Thyroid gland (tissue), 4 donors: ENCODE results near the gene GALNT1.

Source experiments
- POLR2A ChIP-seq, 2 donors: fragments of 450-650 bp; IDR thresholded peaks; one replicate each; pipeline ENCODE4 v1.6.1; 2017; ENCODE audit warnings: antibody characterized with exemption in 2 of 2, mild to moderate bottlenecking in 2 of 2, moderate library complexity in 1 of 2
- TF ChIP-seq, protein P1 (sequence below), 6 experiments: fragments of 200-600 bp in 3 of 6; fragments of 450-650 bp in 3 of 6; sonication (generic) in 3 of 6; IDR thresholded peaks; one replicate each; pipeline ENCODE4 v1.5.1; 2016 to 2019; ENCODE audit warnings: antibody characterized with exemption in 6 of 6, mild to moderate bottlenecking in 2 of 6, inconsistent platforms in 1 of 6, moderate library complexity in 1 of 6

DNA sequence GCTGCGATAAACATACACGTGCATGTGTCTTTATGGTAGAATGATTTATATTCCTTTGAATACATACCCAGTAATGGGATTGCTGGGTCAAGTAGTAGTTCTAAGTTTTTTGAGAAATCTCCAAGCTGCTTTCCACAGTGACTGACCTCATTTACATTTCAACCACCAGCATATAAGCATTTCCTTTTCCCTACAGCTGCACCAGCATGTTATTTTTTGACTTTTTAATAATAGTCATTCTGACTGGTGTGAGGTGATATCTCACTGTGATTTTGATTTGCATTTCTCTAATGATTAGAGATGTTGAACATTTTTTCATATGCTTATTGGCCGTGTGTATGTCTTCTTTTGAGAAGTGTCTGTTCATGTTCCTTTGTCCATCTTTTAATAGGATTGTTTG, 22.8 kb downstream of the GALNT1 start:
- TF ChIP-seq, protein P1, sequence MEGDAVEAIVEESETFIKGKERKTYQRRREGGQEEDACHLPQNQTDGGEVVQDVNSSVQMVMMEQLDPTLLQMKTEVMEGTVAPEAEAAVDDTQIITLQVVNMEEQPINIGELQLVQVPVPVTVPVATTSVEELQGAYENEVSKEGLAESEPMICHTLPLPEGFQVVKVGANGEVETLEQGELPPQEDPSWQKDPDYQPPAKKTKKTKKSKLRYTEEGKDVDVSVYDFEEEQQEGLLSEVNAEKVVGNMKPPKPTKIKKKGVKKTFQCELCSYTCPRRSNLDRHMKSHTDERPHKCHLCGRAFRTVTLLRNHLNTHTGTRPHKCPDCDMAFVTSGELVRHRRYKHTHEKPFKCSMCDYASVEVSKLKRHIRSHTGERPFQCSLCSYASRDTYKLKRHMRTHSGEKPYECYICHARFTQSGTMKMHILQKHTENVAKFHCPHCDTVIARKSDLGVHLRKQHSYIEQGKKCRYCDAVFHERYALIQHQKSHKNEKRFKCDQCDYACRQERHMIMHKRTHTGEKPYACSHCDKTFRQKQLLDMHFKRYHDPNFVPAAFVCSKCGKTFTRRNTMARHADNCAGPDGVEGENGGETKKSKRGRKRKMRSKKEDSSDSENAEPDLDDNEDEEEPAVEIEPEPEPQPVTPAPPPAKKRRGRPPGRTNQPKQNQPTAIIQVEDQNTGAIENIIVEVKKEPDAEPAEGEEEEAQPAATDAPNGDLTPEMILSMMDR (IDR thresholded peaks at IDR 0.05) = no peak
- no peak for TF ChIP-seq POLR2A (IDR thresholded peaks at IDR 0.05)
